Adrenal gland (tissue), 12 donors: ENCODE results near the gene RIN1. TPM values are rescaled to one million over a fixed set of nuclear protein-coding genes. Genes with fewer than 3 reads are reported as not detected.

ENCODE experiments used
- DNase-seq, 7 donors: peaks; one replicate each; pipeline ENCODE4 v3.0.0-alpha.2; 2019 to 2020
- H3K27ac ChIP-seq, 5 donors: fragments of 200-600 bp; sonication (generic) in 4 of 5; 1 replicate in 3 of 5; 2 replicates in 2 of 5; pipeline versions ENCODE4 v1.5.1 to v1.8.0; 2016 to 2020; ENCODE audit warnings: mild to moderate bottlenecking in 1 of 5
- H3K27me3 ChIP-seq: fragments of 200-600 bp; 2 replicates; pipeline ENCODE4 v1.8.0; 2021
- H3K36me3 ChIP-seq, 2 donors: fragments of 200-600 bp; replicated peaks in 1 of 2; 1 replicate in 1 of 2; 2 replicates in 1 of 2; pipeline versions ENCODE4 v1.5.1 to v1.8.0; 2018 to 2022
- H3K4me1 ChIP-seq, 2 donors: fragments of 200-600 bp; replicated peaks in 1 of 2; 1 replicate in 1 of 2; 2 replicates in 1 of 2; pipeline versions ENCODE4 v1.5.1 to v1.8.0; 2018 to 2021
- H3K4me3 ChIP-seq, 4 donors: fragments of 200-600 bp; sonication (generic) in 3 of 4; one replicate each; pipeline ENCODE4 v1.5.1; 2016 to 2018
- H3K9me3 ChIP-seq, 3 donors: fragments of 200-600 bp; sonication (generic) in 1 of 3; replicated peaks in 1 of 3; 1 replicate in 2 of 3; 2 replicates in 1 of 3; pipeline versions ENCODE4 v1.5.1 to v1.8.0; 2016 to 2021
- CTCF ChIP-seq, 6 experiments: fragments of 450-650 bp in 4 of 6; fragments of 200-600 bp in 2 of 6; sonication (generic) in 1 of 6; IDR thresholded peaks; 1 replicate in 5 of 6; 2 replicates in 1 of 6; pipeline versions ENCODE4 v1.5.1 to v1.8.0; 2016 to 2021; ENCODE audit warnings: antibody characterized with exemption in 6 of 6, mild to moderate bottlenecking in 2 of 6, moderate library complexity in 1 of 6
- POLR2A ChIP-seq, 2 donors: fragments of 450-650 bp; IDR thresholded peaks; one replicate each; pipeline ENCODE4 v1.6.1; 2017; ENCODE audit warnings: antibody characterized with exemption in 2 of 2, mild to moderate bottlenecking in 2 of 2, moderate library complexity in 1 of 2
- WGBS, 4 donors: extraction: QIAGEN DNeasy Blood & Tissue Kit in 2 of 4; methylation state at CpG; one replicate each; pipeline versions ENCODE4 v1.1.5 to v1.1.7; 2013 to 2017; 5-methylcytosine and 5-hydroxymethylcytosine counted together
- intact Hi-C, 2 donors: fragments of 100-400 bp; cut with DNase I; formaldehyde crosslinking; loops; one replicate each; pipeline versions ENCODE4 v1.14.1 to v1.15.0; 2022 to 2023
- polyA plus RNA-seq, 3 donors: library from polyadenylated mRNA; stranded (reverse); fragments of 200-250 nt in 2 of 3; fragments of 350-450 nt in 1 of 3; fragmentation: Illumina TruSeq in 1 of 3; extraction: RNeasy Lipid Tissue Mini Kit (QIAGEN cat#74804) in 1 of 3; gene quantifications; one replicate each; pipeline ENCODE4 v1.2.3, GENCODE V29; 2013 to 2014
- total RNA-seq, 9 donors: library from RNA; depleted of rRNA in 4 of 9; stranded (reverse); fragments of >200 nt in 4 of 9; fragments of 120-200 nt in 1 of 9; fragmentation: NEBNext Ultra II Directional in 1 of 9; extraction: Animal tissue kit (Norgen Biotek cat#: 25700) in 1 of 9; gene quantifications; one replicate each; pipeline versions ENCODE4 v1.1.0 to v1.2.4, GENCODE V29; 2013 to 2023
- donor health status: healthy with polysubstance abuse.
- donor health status: Bipolar disorder and iron deficiency.
- donor health status: DM: yes; HTN: yes; CAD: no.
- donor health status: DM: no; HTN: no; CAD: no.
- donor health status: DM: no; HTN: no; CAD: no.
- donor health status: DM: yes; HTN: yes; CAD: no.

The RIN1 gene
- total and polyA plus RNA-seq, 12 donors, result 1.6 to 15.2 (median 7.1) TPM

- 88 to 91% (median 89%) methylated on average over 10 to 15 of the region's 15 CpGs for WGBS, 4 donors
- no peaks in the 10 kb centered on the region for H3K9me3 ChIP-seq
- no peaks in the 10 kb centered on the region for H3K36me3 ChIP-seq
- TF ChIP-seq POLR2A (IDR thresholded peaks at IDR 0.05), result no peak
- TF ChIP-seq CTCF (IDR thresholded peaks at IDR 0.05), result no peak
- intact Hi-C loops, result no loop called here
- H3K4me3 ChIP-seq, result no peak overlapping the region
- no peak for DNase-seq
- H3K27ac ChIP-seq, result no peak overlapping the region
- H3K27me3 ChIP-seq, result peaks cover 8% of the 10 kb centered on the region
- H3K4me1 ChIP-seq, result peaks cover 5 to 19% of the 10 kb centered on the region in 2 donors
These were observed 31.5 kb upstream of the RIN1 start for GRCh38 chr11:66367561-66368312.

GRCh38 chr11:66366844-66367477 is 30.7 kb upstream of the RIN1 start:
- DNase-seq, result no peak
- TF ChIP-seq CTCF (IDR thresholded peaks at IDR 0.05) (no peak), POLR2A (IDR thresholded peaks at IDR 0.05) (no peak)

GRCh38 chr11:66365711-66366619 is 29.7 kb upstream of the RIN1 start:
- Histone ChIP-seq H3K27ac (no peak overlapping the region), H3K4me3 (no peak overlapping the region), H3K27me3 (peaks cover 1% of the 10 kb centered on the region), H3K9me3 (no peaks in the 10 kb centered on the region), H3K4me1 (peaks cover 0 to 2% of the 10 kb centered on the region in 2 donors), H3K36me3 (no peaks in the 10 kb centered on the region)
- intact Hi-C loops, result no loop called here
- no peak for TF ChIP-seq POLR2A (IDR thresholded peaks at IDR 0.05)
- 74 to 78% (median 76%) methylated on average over 13 to 14 of the region's 14 CpGs for WGBS, 4 donors
- no peak for DNase-seq

More at GRCh38 chr11:66366844-66367477, 30.7 kb upstream of the RIN1 start:
- Histone ChIP-seq H3K27me3 (peaks cover 8% of the 10 kb centered on the region), H3K36me3 (no peaks in the 10 kb centered on the region), H3K27ac (no peak overlapping the region), H3K9me3 (no peaks in the 10 kb centered on the region), H3K4me1 (peaks cover 0 to 11% of the 10 kb centered on the region in 2 donors), H3K4me3 (no peak overlapping the region)
- 89 to 95% (median 94%) methylated on average over 8 of the region's 8 CpGs for WGBS, 4 donors
- intact Hi-C loops, result no loop called here

GRCh38 chr11:66365166-66365565 is 28.9 kb upstream of the RIN1 start:
- Histone ChIP-seq H3K9me3 (no peaks in the 10 kb centered on the region), H3K4me3 (no peak overlapping the region), H3K4me1 (no peaks in the 10 kb centered on the region), H3K27ac (no peak overlapping the region), H3K27me3 (no peaks in the 10 kb centered on the region), H3K36me3 (no peaks in the 10 kb centered on the region)
- DNase-seq, result no peak
- TF ChIP-seq POLR2A (IDR thresholded peaks at IDR 0.05) (no peak), CTCF (IDR thresholded peaks at IDR 0.05) (no peak)
- intact Hi-C loops, result no loop called here
- 88 to 99% (median 94%) methylated on average over 6 of the region's 6 CpGs for WGBS, 4 donors
